Activated CD8-positive, alpha-beta memory T cell treated with anti-CD3 and anti-CD28 coated beads for 24 hours (primary cell): ENCODE measurements around the gene RPL37A.

Source experiments
- DNase-seq: peaks from one replicate; pipeline ENCODE4 v3.0.0-alpha.2; 2020

Gene RPL37A

GRCh38 chr2:216551234-216552068 lies 52.8 kb downstream of the RPL37A start:
- DNase-seq = no peak

- DNase-seq = no peak
Measured at GRCh38 chr2:216553093-216553478, 54.4 kb downstream of the RPL37A start.
